ENCODE measurements around the gene TMEM181. TPM values are rescaled to one million over a fixed set of nuclear protein-coding genes. Genes with fewer than 3 reads are reported as not detected.

Gene TMEM181
- total and polyA plus RNA-seq, 2 of the 13 experiments (the other 11 are each of a cell fraction or from before 2014, with no cell fraction given): 59.1 to 108 TPM

- TF ChIP-seq MYPOP (CRISPR knock-in tag; IDR thresholded peaks at IDR 0.05) (no peak), ZKSCAN8 (CRISPR knock-in tag; IDR thresholded peaks at IDR 0.05; ENCODE audit: borderline replicate concordance) (no peak), TCF12 (IDR thresholded peaks at IDR 0.05) (no peak), TCF12 (CRISPR knock-in tag; IDR thresholded peaks at IDR 0.05) (no peak), ELF3 (CRISPR knock-in tag; IDR thresholded peaks at IDR 0.05) (peak; percentile 82), MLLT10 (CRISPR knock-in tag; IDR thresholded peaks at IDR 0.05) (no peak)
- TF ChIP-seq, protein P1, sequence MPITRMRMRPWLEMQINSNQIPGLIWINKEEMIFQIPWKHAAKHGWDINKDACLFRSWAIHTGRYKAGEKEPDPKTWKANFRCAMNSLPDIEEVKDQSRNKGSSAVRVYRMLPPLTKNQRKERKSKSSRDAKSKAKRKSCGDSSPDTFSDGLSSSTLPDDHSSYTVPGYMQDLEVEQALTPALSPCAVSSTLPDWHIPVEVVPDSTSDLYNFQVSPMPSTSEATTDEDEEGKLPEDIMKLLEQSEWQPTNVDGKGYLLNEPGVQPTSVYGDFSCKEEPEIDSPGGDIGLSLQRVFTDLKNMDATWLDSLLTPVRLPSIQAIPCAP (CRISPR knock-in tag; IDR thresholded peaks at IDR 0.05; ENCODE audit: low read depth): no peak
These were observed 100.5 kb downstream of the TMEM181 start (continued) for GRCh38 chr6:158660333-158660754.

GRCh38 chr6:158661156-158661685 lies 101.3 kb downstream of the TMEM181 start:
- intact Hi-C loops (cut with micrococcal nuclease; ENCODE audit: unreplicated experiment): no loop called here
- Histone ChIP-seq H3K36me3 (replicated peaks in 1 of 2; ENCODE audit: control insufficient read depth in 1 of 2, insufficient read depth in 2 of 2, low read length in 2 of 2) (no peaks in the 10 kb centered on the region), H3K4me3 (replicated peaks in 1 of 3; ENCODE audit: insufficient read depth in 1 of 3, low read depth in 2 of 3, low read length in 3 of 3) (no peak overlapping the region), H3K27me3 (ENCODE audit: control insufficient read depth in 1 of 2, insufficient read depth in 2 of 2, low read length in 2 of 2) (peaks cover 10 to 47% of the 10 kb centered on the region in 2 experiments; a peak in 4 of 5 replicates), H4K20me1 (ENCODE audit: insufficient read depth, low read length) (no peaks in the 10 kb centered on the region), H2AFZ (ENCODE audit: low read length) (no peak overlapping the region), H3K27ac (ENCODE audit: extremely low read length, insufficient read depth, low read length) (no peak overlapping the region), H3K9me3 (ENCODE audit: low read length) (no peaks in the 10 kb centered on the region), H3K4me2 (ENCODE audit: low read depth, low read length) (no peak overlapping the region), H3K79me2 (ENCODE audit: insufficient read depth, low read length) (no peaks in the 10 kb centered on the region), H3K9ac (ENCODE audit: insufficient read depth, low read depth, low read length) (no peak overlapping the region), H3K4me1 (ENCODE audit: insufficient read depth, low read length) (peaks cover 11% of the 10 kb centered on the region)
- ChIA-PET CTCF (ENCODE audit: low intra/inter-chr PET ratio, low total read pairs) (interaction anchor here (2.0 kb wide), 1 partner anchor 311 kb away, joined by 9 read pairs; no protein-coding TSS in a partner anchor), POLR2A (no interaction called here)
- ATAC-seq (no peak; the same call in 2 of the 3 replicates), DNase-seq (ENCODE audit: low spot score) (no peak), FAIRE-seq (no peak)
- WGBS (ENCODE audit: low lambda C conversion rate): 32% methylated on average over 3 of the region's 3 CpGs
- in situ Hi-C loops (cut with HindIII; ENCODE audit: extremely low pct_ligation_motif_present, low pct_unique_long_range_greater_than_20kb): no loop called here
- no TSS peak for BruUV-seq (replicated peaks)
- TF ChIP-seq TCF12 (IDR thresholded peaks at IDR 0.05) (no peak), TCF12 (CRISPR knock-in tag; IDR thresholded peaks at IDR 0.05) (no peak), NFYB (CRISPR knock-in tag; IDR thresholded peaks at IDR 0.05) (no peak), RAD21 (CRISPR knock-in tag; IDR thresholded peaks at IDR 0.05) (no peak), ZFP90 (CRISPR knock-in tag; IDR thresholded peaks at IDR 0.05; ENCODE audit: borderline replicate concordance) (no peak), KDM2A (CRISPR knock-in tag; IDR thresholded peaks at IDR 0.05; ENCODE audit: borderline replicate concordance, low read depth) (no peak), ZNF660 (CRISPR knock-in tag; IDR thresholded peaks at IDR 0.05; ENCODE audit: borderline replicate concordance, low read depth) (no peak), ZNF747 (CRISPR knock-in tag; IDR thresholded peaks at IDR 0.05; ENCODE audit: borderline replicate concordance) (no peak), BORCS8-MEF2B (CRISPR knock-in tag; IDR thresholded peaks at IDR 0.05) (no peak), ARID4A (CRISPR knock-in tag; IDR thresholded peaks at IDR 0.05; ENCODE audit: borderline replicate concordance) (no peak), ZSCAN22 (CRISPR knock-in tag; IDR thresholded peaks at IDR 0.05) (no peak), ZFP36 (IDR thresholded peaks at IDR 0.05; ENCODE audit: borderline replicate concordance, low read depth, low read length, partially characterized antibody) (no peak)
- TF ChIP-seq, protein P2, sequence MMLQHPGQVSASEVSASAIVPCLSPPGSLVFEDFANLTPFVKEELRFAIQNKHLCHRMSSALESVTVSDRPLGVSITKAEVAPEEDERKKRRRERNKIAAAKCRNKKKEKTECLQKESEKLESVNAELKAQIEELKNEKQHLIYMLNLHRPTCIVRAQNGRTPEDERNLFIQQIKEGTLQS (CRISPR knock-in tag; IDR thresholded peaks at IDR 0.05): no peak

All from HepG2 (cell line).